ENCODE results near the gene ZBTB21. TPM values are rescaled to one million over a fixed set of nuclear protein-coding genes. Genes with fewer than 3 reads are reported as not detected.

Gene ZBTB21
- total and polyA plus RNA-seq, 9 of the 15 experiments (the other 6 are each of a cell fraction or from before 2014, with no cell fraction given) = 2.2 to 15.2 (median 8.7) TPM

- TF ChIP-seq ZNF764 (CRISPR knock-in tag; IDR thresholded peaks at IDR 0.05; ENCODE audit: low read depth) (no peak), ATF3 (IDR thresholded peaks at IDR 0.05) (no peak), ATF3 (CRISPR knock-in tag; conservative IDR thresholded peaks at IDR 0.05) (no peak), TEAD1 (CRISPR knock-in tag; IDR thresholded peaks at IDR 0.05) (peak in 1 of 2 experiments; percentile 46; a peak in 1 of 4 replicates), RBFOX2 (IDR thresholded peaks at IDR 0.05; ENCODE audit: low read depth, low read length) (no peak), ZNF165 (CRISPR knock-in tag; IDR thresholded peaks at IDR 0.05; ENCODE audit: borderline replicate concordance) (no peak), SIRT6 (IDR thresholded peaks at IDR 0.05; ENCODE audit: low read depth, low read length) (no peak), KDM5B (IDR thresholded peaks at IDR 0.05; ENCODE audit: insufficient replicate concordance, low read depth, low read length) (peak; percentile 43), HSF4 (CRISPR knock-in tag; IDR thresholded peaks at IDR 0.05; ENCODE audit: borderline replicate concordance) (0 out of 2 replicates have a peak, but pooled peaks have one; percentile 14), EP400 (IDR thresholded peaks at IDR 0.05) (peak; percentile 40; the same call in 1 of the 2 replicates), ZBTB7A (IDR thresholded peaks at IDR 0.05; ENCODE audit: borderline replicate concordance, control insufficient read depth, low read depth, low read length) (peak; percentile 78; the same call in 1 of the 2 replicates), HDAC2 (IDR thresholded peaks at IDR 0.05) (no peak), SMARCA4 (IDR thresholded peaks at IDR 0.05) (0 out of 2 replicates have a peak, but pooled peaks have one; percentile 20), TFAP4 (CRISPR knock-in tag; IDR thresholded peaks at IDR 0.05; ENCODE audit: borderline replicate concordance) (peak; percentile 25; the same call in 1 of the 2 replicates), POLR2A (conservative IDR thresholded peaks at IDR 0.05) (no peak), SREBF1 (IDR thresholded peaks at IDR 0.05; ENCODE audit: borderline replicate concordance, low read depth, low read length) (no peak), ARID1B (IDR thresholded peaks at IDR 0.05) (no peak), E4F1 (CRISPR knock-in tag; IDR thresholded peaks at IDR 0.05; ENCODE audit: borderline replicate concordance) (no peak), ZNF785 (CRISPR knock-in tag; IDR thresholded peaks at IDR 0.05) (no peak), CBFB (CRISPR knock-in tag; IDR thresholded peaks at IDR 0.05) (no peak), KLF10 (CRISPR knock-in tag; IDR thresholded peaks at IDR 0.05) (no peak), ZNF316 (IDR thresholded peaks at IDR 0.05) (no peak), ETV5 (CRISPR knock-in tag; IDR thresholded peaks at IDR 0.05; ENCODE audit: low read depth) (no peak), RUNX1 (IDR thresholded peaks at IDR 0.05; ENCODE audit: low read depth) (no peak), ZNF780A (CRISPR knock-in tag; IDR thresholded peaks at IDR 0.05) (no peak)
Observed at GRCh38 chr21:42009018-42009830, 936 bp downstream of the ZBTB21 start (continued).

Data from K562 (cell line).